Breast epithelium (tissue), 3 donors: ENCODE measurements around the gene IFNA1.
"Not testable (repeated sequence)": the region's sequence is repeated elsewhere in the genome, so short reads cannot be mapped to it uniquely, and the experiment has no call there.

Experiments
- POLR2AphosphoS5 ChIP-seq, 3 donors: sonication (generic); formaldehyde crosslinking; IDR thresholded peaks; one replicate each; pipeline ENCODE4 v1.6.1; 2017; ENCODE audit warnings: antibody characterized with exemption in 3 of 3
- TF ChIP-seq, protein P1 (sequence below), 3 donors: fragments of 450-650 bp; IDR thresholded peaks; one replicate each; pipeline ENCODE4 v1.5.1; 2016 to 2017; ENCODE audit warnings: antibody characterized with exemption in 3 of 3, mild to moderate bottlenecking in 3 of 3, moderate library complexity in 3 of 3

DNA sequence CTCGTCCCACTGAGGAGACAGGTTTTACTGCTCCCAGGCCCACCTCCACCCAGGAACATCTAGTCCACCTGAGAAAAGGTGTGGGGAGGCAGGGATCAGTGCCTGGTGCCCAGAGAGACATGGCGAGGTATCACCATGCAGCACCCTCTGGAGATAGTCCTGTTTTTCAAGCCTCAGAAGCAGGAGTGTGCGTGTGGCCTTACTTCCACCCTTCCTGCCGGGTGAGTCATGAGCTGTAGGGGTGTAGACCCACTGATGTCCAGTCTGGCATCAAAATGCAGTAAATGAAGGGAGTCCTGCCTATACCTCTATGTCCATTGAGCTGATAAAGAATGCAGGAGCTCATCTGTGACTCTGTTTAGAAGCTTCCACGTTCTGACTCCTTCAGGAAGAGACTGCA lies 9.1 kb downstream of the IFNA1 start:
- TF ChIP-seq, protein P1, sequence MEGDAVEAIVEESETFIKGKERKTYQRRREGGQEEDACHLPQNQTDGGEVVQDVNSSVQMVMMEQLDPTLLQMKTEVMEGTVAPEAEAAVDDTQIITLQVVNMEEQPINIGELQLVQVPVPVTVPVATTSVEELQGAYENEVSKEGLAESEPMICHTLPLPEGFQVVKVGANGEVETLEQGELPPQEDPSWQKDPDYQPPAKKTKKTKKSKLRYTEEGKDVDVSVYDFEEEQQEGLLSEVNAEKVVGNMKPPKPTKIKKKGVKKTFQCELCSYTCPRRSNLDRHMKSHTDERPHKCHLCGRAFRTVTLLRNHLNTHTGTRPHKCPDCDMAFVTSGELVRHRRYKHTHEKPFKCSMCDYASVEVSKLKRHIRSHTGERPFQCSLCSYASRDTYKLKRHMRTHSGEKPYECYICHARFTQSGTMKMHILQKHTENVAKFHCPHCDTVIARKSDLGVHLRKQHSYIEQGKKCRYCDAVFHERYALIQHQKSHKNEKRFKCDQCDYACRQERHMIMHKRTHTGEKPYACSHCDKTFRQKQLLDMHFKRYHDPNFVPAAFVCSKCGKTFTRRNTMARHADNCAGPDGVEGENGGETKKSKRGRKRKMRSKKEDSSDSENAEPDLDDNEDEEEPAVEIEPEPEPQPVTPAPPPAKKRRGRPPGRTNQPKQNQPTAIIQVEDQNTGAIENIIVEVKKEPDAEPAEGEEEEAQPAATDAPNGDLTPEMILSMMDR (IDR thresholded peaks at IDR 0.05), result not testable (repeated sequence)
- TF ChIP-seq POLR2AphosphoS5 (IDR thresholded peaks at IDR 0.05), result not testable (repeated sequence)
